Neural progenitor cell (in vitro differentiated cells): ENCODE measurements around the gene SLC41A3. TPM values are rescaled to one million over a fixed set of nuclear protein-coding genes. Genes with fewer than 3 reads are reported as not detected.
A peak's percentile ranks its signal among the peaks of the same experiment; 100 is the strongest.

Experiments
- DNase-seq: peaks from one replicate; pipeline ENCODE4 v3.0.0-alpha.2; 2016; ENCODE audit warnings: low spot score
- H2AFZ ChIP-seq: fragments of 200-600 bp; sonication (generic); replicated peaks from 2 replicates; pipeline ENCODE4 v1.6.1; 2016; ENCODE audit warnings: antibody characterized with exemption
- H3F3A ChIP-seq: fragments of 200-600 bp; sonication (generic); 2 replicates; pipeline ENCODE4 v1.6.1; 2016; ENCODE audit warnings: antibody characterized with exemption, low read depth
- H3K27ac ChIP-seq: fragments of 200-600 bp; sonication (generic); 2 replicates; pipeline ENCODE4 v1.5.1; 2016; ENCODE audit warnings: mild to moderate bottlenecking
- H3K27me3 ChIP-seq: fragments of 200-600 bp; sonication (generic); 2 replicates; pipeline ENCODE4 v1.6.1; 2016; ENCODE audit warnings: mild to moderate bottlenecking, moderate library complexity
- H3K36me3 ChIP-seq: fragments of 200-600 bp; sonication (generic); 2 replicates; pipeline ENCODE4 v1.5.1; 2016
- H3K4me1 ChIP-seq: fragments of 200-600 bp; sonication (generic); 2 replicates; pipeline ENCODE4 v1.6.1; 2016; ENCODE audit warnings: mixed run types
- H3K4me2 ChIP-seq: fragments of 200-600 bp; sonication (generic); 2 replicates; pipeline ENCODE4 v1.6.1; 2016
- H3K4me3 ChIP-seq: fragments of 200-600 bp; sonication (generic); 2 replicates; pipeline ENCODE4 v1.5.1; 2016
- H3K79me2 ChIP-seq: fragments of 200-600 bp; sonication (generic); 2 replicates; pipeline ENCODE4 v1.6.1; 2016; ENCODE audit warnings: low read depth
- H3K9ac ChIP-seq: fragments of 200-600 bp; sonication (generic); 2 replicates; pipeline ENCODE4 v1.6.1; 2016
- H3K9me3 ChIP-seq: fragments of 200-600 bp; sonication (generic); 2 replicates; pipeline ENCODE4 v1.5.1; 2016; ENCODE audit warnings: low read depth
- H4K20me1 ChIP-seq: fragments of 200-600 bp; sonication (generic); 2 replicates; pipeline ENCODE4 v1.6.1; 2016; ENCODE audit warnings: low read depth
- H3K27ac Mint-ChIP-seq: 3 replicates; pipeline ENCODE4 v1.8.0; 2021; ENCODE audit warnings: mixed read lengths
- H3K27me3 Mint-ChIP-seq: 2 replicates; pipeline ENCODE4 v1.8.0; 2022; ENCODE audit warnings: low read depth, mild to moderate bottlenecking, inconsistent platforms, moderate library complexity, mixed read lengths; ENCODE audit not compliant: insufficient read depth
- H3K36me3 Mint-ChIP-seq: 3 replicates; pipeline ENCODE4 v1.8.0; 2021; ENCODE audit warnings: mixed read lengths
- H3K4me1 Mint-ChIP-seq: 3 replicates; pipeline ENCODE4 v1.8.0; 2021; ENCODE audit warnings: mixed read lengths
- H3K4me3 Mint-ChIP-seq: 3 replicates; pipeline ENCODE4 v1.8.0; 2021; ENCODE audit warnings: mild to moderate bottlenecking, moderate library complexity, mixed read lengths
- H3K9me3 Mint-ChIP-seq: 3 replicates; pipeline ENCODE4 v1.8.0; 2020; ENCODE audit warnings: mixed read lengths
- CTCF ChIP-seq: fragments of 200-600 bp; sonication (generic); IDR thresholded peaks from 2 replicates; pipeline ENCODE4 v1.5.1; 2017; ENCODE audit warnings: antibody characterized with exemption, mild to moderate bottlenecking
- EZH2 ChIP-seq: fragments of 200-600 bp; sonication (generic); IDR thresholded peaks from 2 replicates; pipeline ENCODE4 v1.6.1; 2017; ENCODE audit warnings: antibody characterized with exemption, mild to moderate bottlenecking, moderate library complexity
- EZH2phosphoT487 ChIP-seq: fragments of 200-600 bp; sonication (generic); IDR thresholded peaks from 2 replicates; pipeline ENCODE4 v1.6.1; 2017; ENCODE audit warnings: antibody characterized with exemption
- total RNA-seq: library from RNA; depleted of rRNA; stranded (reverse); fragments of >200 nt; gene quantifications from 2 replicates; pipeline ENCODE4 v1.2.3, GENCODE V29; 2015; ENCODE audit warnings: low replicate concordance

The SLC41A3 gene
- total RNA-seq, 1 donor from 2014 or later = 24.9 TPM

GRCh38 chr3:126018545-126018944 is 65.4 kb downstream of the SLC41A3 start:
- TF ChIP-seq EZH2phosphoT487 = no peak
- no peak overlapping the region for H3K4me3 ChIP-seq
- no peaks in the 10 kb centered on the region for H3K27me3 ChIP-seq
- no peak overlapping the region for H3K4me2 ChIP-seq
- no peak for DNase-seq
- no peaks in the 10 kb centered on the region for H3K36me3 ChIP-seq
- no peak overlapping the region for H3K4me3 Mint-ChIP-seq
- no peaks in the 10 kb centered on the region for H3K9me3 Mint-ChIP-seq
- H3F3A ChIP-seq = no peaks in the 10 kb centered on the region
- no peaks in the 10 kb centered on the region for H3K9me3 ChIP-seq
- no peaks in the 10 kb centered on the region for H3K79me2 ChIP-seq
- no peak overlapping the region for H3K9ac ChIP-seq
- H3K27ac ChIP-seq = no peak overlapping the region
- no peak overlapping the region for H2AFZ ChIP-seq
- H3K4me1 ChIP-seq = peaks cover 12% of the 10 kb centered on the region
- peaks cover 16% of the 10 kb centered on the region for H3K36me3 Mint-ChIP-seq
- peaks cover 25% of the 10 kb centered on the region for H3K4me1 Mint-ChIP-seq
- peaks cover 3% of the 10 kb centered on the region for H3K27me3 Mint-ChIP-seq
- H4K20me1 ChIP-seq = no peaks in the 10 kb centered on the region
- peak overlapping the region; percentile 66 for H3K27ac Mint-ChIP-seq

- Histone ChIP-seq H2AFZ (no peak overlapping the region), H3K4me3 (no peak overlapping the region), H3K27me3 (no peaks in the 10 kb centered on the region), H3K79me2 (no peaks in the 10 kb centered on the region), H3K4me2 (no peak overlapping the region), H3K27ac (no peak overlapping the region), H4K20me1 (no peaks in the 10 kb centered on the region), H3K9ac (no peak overlapping the region), H3K4me1 (peaks cover 12% of the 10 kb centered on the region), H3K36me3 (no peaks in the 10 kb centered on the region), H3K9me3 (no peaks in the 10 kb centered on the region), H3F3A (no peaks in the 10 kb centered on the region)
- no peak for DNase-seq
- peaks cover 3% of the 10 kb centered on the region for H3K27me3 Mint-ChIP-seq
- H3K4me1 Mint-ChIP-seq = peaks cover 29% of the 10 kb centered on the region
- peaks cover 20% of the 10 kb centered on the region for H3K36me3 Mint-ChIP-seq
- no peak for TF ChIP-seq CTCF
- no peak for TF ChIP-seq EZH2
- TF ChIP-seq EZH2phosphoT487 = no peak
- no peak overlapping the region for H3K4me3 Mint-ChIP-seq
- H3K27ac Mint-ChIP-seq = no peak overlapping the region
- H3K9me3 Mint-ChIP-seq = no peaks in the 10 kb centered on the region
Observed at GRCh38 chr3:126017362-126017761, 66.6 kb downstream of the SLC41A3 start.

GRCh38 chr3:126016616-126017015 is 67.3 kb downstream of the SLC41A3 start:
- Histone ChIP-seq H3K36me3 (no peaks in the 10 kb centered on the region), H4K20me1 (no peaks in the 10 kb centered on the region), H3K79me2 (no peaks in the 10 kb centered on the region), H3K27ac (no peak overlapping the region), H3K27me3 (no peaks in the 10 kb centered on the region), H3F3A (no peaks in the 10 kb centered on the region), H3K4me2 (no peak overlapping the region), H3K4me3 (no peak overlapping the region), H3K4me1 (peaks cover 12% of the 10 kb centered on the region), H2AFZ (no peak overlapping the region), H3K9ac (no peak overlapping the region), H3K9me3 (no peaks in the 10 kb centered on the region)
- H3K27ac Mint-ChIP-seq = no peak overlapping the region
- no peak overlapping the region for H3K4me3 Mint-ChIP-seq
- H3K9me3 Mint-ChIP-seq = no peaks in the 10 kb centered on the region
- TF ChIP-seq CTCF (no peak), EZH2 (no peak), EZH2phosphoT487 (no peak)
- peaks cover 29% of the 10 kb centered on the region for H3K4me1 Mint-ChIP-seq
- no peak for DNase-seq
- peaks cover 3% of the 10 kb centered on the region for H3K27me3 Mint-ChIP-seq
- H3K36me3 Mint-ChIP-seq = peaks cover 20% of the 10 kb centered on the region

GRCh38 chr3:126015075-126015474 is 68.8 kb downstream of the SLC41A3 start:
- no peak overlapping the region for H3K4me3 Mint-ChIP-seq

More at GRCh38 chr3:126015075-126015474, 68.8 kb downstream of the SLC41A3 start:
- Mint-ChIP-seq H3K9me3 (no peaks in the 10 kb centered on the region), H3K27ac (no peak overlapping the region), H3K36me3 (peaks cover 16% of the 10 kb centered on the region), H3K4me1 (peaks cover 23% of the 10 kb centered on the region), H3K27me3 (peaks cover 3% of the 10 kb centered on the region)
- no peaks in the 10 kb centered on the region for H4K20me1 ChIP-seq
- no peak overlapping the region for H3K27ac ChIP-seq
- TF ChIP-seq CTCF = no peak
- no peaks in the 10 kb centered on the region for H3K79me2 ChIP-seq
- no peak overlapping the region for H2AFZ ChIP-seq
- no peak overlapping the region for H3K4me2 ChIP-seq
- no peaks in the 10 kb centered on the region for H3F3A ChIP-seq
- H3K4me3 ChIP-seq = no peak overlapping the region
- peaks cover 12% of the 10 kb centered on the region for H3K4me1 ChIP-seq
- DNase-seq = no peak
- no peaks in the 10 kb centered on the region for H3K9me3 ChIP-seq
- no peaks in the 10 kb centered on the region for H3K27me3 ChIP-seq
- H3K9ac ChIP-seq = no peak overlapping the region
- H3K36me3 ChIP-seq = no peaks in the 10 kb centered on the region
